Left renal cortex interstitium (tissue), 4 donors: Measurements from ENCODE around the gene CCDC85B. TPM values are rescaled to one million over a fixed set of nuclear protein-coding genes. Genes with fewer than 3 reads are reported as not detected.
"Not testable (repeated sequence)": the region's sequence is repeated elsewhere in the genome, so short reads cannot be mapped to it uniquely, and the experiment has no call there.

Source experiments
- DNase-seq, 4 donors: peaks; one replicate each; pipeline ENCODE4 v3.0.0-alpha.2; 2013; ENCODE audit warnings: low read depth in 4 of 4, low spot score in 2 of 4, missing footprints in 1 of 4
- polyA plus RNA-seq, 4 donors: library from polyadenylated mRNA; unstranded; fragments of 120-200 nt; gene quantifications; one replicate each; pipeline ENCODE4 v1.2.1, GENCODE V29; 2013; ENCODE audit not compliant: insufficient read length in 4 of 4

Gene CCDC85B
- polyA plus RNA-seq, result 10 to 100 TPM in 2 of 4 donors, 1 to 10 TPM in 2; 7.6 to 19.9 (median 11.7) TPM

DNA sequence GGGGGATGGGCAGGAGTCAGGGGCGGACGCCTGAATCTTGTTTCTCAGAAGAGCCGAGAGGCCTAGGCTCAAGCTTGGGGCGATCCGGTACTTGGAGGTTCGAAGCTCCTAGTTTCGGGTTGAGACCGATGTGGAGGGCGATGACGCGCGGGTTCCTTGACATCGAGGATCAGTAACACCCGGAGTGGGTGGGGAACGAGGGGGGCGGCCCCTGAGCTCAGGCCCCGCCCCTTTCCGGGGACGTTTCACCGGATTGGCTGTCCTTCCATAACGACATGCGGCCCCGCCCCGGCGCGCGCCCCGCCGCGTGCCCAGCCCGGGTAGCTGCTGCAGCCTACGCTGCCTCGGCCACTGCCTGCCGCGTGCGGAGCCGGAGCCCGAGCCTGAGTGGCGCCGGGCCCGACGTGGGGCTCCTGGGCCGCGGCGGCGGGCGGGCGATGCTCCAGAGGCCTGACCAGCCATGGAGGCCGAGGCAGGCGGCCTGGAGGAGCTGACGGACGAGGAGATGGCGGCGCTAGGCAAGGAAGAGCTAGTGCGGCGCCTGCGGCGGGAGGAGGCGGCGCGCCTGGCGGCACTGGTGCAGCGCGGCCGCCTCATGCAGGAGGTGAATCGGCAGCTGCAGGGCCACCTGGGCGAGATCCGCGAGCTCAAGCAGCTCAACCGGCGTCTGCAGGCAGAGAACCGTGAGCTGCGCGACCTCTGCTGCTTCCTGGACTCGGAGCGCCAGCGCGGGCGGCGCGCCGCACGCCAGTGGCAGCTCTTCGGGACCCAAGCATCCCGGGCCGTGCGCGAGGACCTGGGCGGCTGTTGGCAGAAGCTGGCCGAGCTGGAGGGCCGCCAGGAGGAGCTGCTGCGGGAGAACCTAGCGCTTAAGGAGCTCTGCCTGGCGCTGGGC is at the start of gene CCDC85B:
CCDC85B (plus strand) TSS at position 350 of the 895 bp plus-strand sequence; CDS start at position 461, 111 bp downstream.
- DNase-seq, result peak; percentile 79 to 93 (median 91)

DNA sequence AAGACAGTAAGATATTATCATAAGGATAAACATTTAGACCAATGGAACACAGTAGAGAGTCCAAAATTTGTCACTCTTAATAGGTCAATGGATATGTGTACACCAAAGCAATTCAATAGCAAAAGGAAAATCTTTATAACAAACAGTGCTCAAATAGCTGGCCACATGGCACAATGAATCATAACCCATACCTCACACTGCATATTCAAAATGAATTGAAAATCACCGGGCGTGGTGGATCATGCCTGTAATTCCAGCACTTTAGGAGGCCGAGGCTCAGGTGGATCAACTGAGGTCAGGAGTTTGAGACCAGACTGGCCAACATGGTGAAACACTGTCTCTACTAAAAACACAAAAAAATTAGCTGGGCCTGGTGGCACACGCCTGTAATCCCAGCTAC is 48.3 kb upstream of the CCDC85B start:
- no peak for DNase-seq

DNA sequence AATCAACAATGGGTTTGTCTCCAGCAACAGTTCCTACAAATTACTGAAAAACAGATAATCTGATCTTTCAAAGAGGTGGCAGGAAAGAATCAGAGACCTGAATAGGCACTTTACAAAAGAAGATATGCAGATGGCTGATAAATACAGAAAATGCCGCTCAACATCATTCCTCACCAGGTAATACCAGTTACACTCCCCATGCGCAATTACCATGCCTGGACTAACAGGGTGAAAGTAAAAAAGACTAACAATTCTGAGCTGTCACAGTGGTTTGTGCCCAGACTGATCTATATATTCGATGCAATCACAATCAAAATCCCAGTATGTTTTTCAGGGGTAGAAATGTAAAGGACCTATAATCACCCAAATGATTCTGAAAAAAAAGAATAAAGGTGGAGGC is 46.7 kb upstream of the CCDC85B start:
- no peak for DNase-seq

DNA sequence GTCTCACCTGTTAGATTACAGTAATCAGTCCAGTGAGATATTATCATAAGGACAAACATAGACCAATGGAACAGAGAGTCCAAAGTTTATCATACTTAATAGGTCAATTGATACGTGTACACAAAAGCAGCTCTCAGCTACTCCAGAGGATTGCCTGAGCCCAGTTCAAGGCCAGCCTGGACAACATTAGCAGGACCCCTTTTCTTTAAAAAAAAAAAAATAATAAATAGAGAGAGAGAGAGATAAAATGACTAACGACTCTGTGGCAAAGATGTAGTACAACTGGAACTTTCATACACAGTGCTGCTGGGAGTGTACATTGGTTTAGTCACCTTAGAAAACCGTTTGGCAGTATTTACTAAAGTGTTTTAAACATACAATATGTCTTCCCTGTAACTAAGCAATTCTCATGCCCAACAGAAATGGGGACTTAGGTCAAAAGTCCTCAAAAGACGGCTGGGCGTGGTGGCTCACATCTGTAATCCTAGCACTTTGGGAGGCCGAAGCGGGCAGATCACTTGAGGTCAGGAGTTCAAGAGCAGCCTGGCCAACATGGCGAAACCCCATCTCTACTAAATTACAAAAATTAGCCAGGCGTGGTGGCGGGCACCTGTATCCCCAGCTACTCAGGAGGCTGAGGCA is 46.1 kb upstream of the CCDC85B start:
- no peak for DNase-seq

DNA sequence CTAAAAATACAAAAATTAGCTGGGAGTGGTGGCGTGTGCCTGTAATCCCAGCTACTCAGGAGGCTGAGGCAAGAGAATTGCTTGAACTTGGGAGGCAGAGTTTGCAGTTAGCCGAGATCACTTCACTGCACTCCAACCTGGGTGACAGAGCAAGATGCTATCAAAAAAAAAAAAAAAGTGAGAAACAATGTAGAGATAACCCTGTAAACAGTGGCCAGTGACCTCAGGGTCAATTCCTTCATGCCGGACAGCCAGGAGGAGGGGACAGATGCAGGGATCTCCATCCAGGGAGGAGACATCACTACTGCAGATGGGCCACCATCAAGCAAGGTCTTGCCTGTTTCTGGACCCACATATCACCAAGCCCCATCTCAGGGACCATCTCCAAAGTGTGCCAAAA is 42.7 kb upstream of the CCDC85B start:
- DNase-seq, result no peak

DNA sequence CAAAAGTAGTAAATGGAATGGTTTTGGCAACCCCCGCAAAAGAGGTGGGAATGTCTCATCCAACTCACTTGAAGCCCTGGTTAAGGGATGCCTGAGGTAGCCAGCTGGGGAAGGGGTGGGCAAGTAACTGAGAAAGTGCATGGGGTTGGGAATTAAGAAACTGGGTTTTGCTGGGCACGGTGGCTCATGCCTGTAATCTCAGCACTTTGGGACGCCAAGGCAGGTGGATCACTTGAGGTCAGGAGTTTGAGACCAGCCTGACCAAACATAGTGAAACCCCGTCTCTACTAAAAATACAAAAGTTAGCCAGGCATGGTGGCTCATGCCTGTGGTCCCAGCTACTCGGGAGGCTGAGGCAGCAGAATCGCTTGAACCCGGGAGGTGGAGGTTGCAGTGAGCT is 41.8 kb upstream of the CCDC85B start:
- DNase-seq, result not testable (repeated sequence)

DNA sequence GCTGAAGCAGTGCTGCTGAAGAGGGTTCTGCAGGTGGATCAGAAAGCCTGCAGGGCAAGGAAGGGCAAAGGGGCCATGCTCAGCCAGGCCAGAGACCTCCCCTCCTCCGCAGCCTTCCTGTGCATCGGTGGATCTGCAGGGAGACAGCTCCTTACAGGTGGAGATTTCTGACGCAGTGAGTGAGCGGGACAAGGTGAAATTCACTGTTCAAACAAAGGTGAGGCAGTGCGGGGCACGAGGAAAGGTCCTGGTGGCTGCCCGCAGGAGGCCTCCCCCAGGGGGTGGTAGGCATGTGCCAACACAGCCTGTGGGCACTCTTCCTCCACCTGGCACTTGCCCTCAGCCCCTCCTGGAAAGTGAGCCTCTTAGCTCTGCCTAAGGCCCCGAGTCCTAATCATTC is 41.1 kb upstream of the CCDC85B start:
- DNase-seq, result no peak

DNA sequence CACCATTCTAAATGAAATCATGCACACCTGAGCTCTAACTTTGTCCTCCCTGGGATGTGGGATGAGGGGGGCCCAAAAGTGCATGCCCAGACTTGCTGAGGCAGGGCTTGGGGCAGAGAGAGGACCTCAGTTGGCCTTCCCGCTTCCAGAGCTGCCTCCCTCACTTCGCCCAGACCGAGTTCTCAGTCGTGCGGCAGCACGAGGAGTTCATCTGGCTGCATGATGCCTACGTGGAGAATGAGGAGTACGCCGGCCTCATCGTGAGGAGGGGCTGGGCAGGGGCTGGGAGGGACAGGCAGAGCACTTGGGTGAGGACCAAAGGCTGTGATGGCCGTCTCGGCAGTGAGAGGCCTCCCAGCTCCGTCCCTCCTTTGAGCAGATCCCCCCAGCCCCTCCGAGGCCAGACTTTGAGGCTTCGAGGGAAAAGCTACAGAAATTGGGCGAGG is 40.7 kb upstream of the CCDC85B start:
- no peak for DNase-seq

DNA sequence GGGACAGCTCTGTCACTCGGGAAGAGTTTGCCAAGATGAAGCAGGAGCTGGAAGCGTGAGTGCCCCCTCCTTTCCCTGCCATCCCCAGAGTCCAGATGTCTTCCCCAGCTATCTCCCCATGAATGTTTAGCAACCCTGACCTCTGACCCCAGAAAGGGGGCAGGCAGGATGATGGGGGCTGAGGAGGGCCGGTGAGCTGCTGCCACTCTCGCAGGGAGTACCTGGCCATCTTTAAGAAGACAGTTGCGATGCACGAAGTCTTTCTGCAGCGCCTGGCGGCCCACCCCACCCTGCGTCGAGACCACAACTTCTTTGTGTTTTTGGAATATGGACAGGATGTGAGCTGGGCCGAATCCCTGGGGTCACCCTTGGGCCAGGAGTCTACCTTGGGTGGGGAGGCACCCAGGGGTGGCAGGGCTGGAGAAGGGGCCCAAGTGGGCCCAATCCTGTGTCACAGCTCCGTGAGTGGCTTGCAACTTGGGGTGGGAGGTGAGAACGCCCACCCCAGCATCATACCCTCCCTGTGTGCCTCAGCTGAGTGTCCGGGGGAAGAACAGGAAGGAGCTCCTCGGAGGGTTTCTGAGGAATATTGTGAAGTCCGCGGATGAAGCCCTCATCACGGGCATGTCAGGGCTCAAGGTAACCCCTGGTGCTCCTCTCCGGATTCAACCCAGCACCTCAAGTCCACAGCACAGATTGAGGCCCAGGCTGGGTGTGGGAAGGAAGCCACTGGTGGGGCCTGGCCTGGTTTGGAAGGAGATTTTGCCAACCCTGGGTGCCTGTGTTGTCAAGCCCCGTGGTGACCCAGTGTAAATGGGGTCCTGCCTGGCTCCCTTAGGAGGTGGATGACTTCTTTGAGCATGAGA is 40.0 kb upstream of the CCDC85B start:
- no peak for DNase-seq

DNA sequence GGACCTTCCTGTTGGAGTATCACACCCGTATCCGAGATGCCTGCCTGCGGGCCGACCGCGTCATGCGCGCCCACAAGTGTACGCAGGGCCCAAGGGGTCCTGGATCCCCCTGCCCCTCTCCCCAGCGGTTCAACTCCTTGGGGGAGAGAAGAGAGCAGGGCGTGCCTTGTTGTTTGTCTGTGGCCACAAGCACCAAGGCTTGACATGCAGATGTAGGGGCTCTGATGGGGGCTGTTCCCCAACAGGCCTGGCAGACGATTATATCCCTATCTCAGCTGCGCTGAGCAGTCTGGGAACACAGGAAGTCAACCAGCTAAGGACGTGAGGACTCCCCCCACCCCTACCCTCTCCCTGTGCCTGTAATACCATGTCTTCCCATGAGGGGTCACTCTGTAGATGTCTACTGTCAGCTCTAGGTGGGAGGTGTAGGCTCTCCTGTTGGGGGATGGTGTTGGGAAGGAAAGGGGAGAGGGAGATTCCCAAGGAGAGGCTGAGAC is 39.3 kb upstream of the CCDC85B start:
- DNase-seq, result no peak

DNA sequence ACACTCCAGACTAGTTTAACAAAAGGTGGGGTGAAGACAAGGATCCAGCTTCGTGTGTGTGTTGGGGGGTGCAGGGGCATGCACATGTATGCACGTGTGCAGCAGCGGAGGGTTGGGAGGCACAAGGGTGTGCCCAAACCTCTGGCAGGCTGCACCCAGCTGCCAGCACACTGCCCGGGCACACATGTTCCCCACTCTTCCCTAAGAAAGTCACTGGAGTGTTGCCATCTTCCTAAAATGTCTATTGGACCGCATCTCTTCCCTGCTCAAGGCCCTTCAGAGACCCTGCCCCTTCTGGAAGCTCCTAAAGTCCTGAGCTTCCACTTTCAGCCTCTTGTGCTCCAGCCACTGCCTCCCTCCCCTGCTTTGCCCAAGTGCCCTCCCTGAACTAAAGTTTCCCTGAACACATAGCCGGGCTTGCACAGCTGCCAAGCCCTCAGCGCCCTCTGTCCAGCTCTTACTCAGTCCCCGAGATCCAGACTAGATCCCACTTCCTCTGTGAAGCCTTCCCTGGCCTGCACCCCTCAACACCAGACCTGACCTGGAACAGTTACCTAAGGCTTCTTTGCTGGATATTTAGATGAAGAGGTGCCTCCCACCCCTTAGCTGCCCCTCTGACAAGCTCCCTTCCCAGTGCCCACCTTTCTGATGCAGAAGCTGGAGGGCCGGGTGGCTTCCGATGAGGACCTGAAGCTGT is 38.5 kb upstream of the CCDC85B start:
- DNase-seq, result no peak

DNA sequence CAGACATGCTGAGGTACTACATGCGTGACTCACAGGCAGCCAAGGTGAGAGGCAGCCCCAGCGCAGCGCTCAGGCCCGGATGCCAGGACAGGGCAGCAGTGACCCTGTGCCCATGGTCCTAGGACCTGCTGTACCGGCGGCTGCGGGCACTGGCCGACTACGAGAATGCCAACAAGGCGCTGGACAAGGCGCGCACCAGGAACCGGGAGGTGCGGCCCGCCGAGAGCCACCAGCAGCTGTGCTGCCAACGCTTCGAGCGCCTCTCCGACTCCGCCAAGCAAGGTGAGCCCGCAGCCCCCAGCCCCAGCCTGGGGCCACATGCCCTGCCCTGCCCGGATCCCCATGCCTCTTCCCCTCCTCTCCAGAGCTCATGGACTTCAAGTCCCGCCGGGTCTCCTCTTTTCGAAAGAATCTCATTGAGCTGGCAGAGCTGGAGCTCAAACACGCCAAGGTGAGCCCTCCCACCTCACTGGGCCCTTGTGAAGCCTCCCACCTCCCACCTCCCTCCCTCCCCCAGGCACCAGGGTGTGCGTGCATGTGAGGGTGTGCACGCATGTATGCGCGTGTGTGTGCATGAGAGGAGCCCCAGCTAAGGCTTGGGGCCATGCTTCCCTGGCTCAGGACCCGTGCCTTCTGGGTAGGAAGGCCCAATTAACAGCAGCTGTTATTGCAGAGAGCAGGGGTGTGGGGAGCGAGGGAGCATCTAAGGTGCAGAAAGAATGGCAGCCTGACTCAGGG is 37.8 kb upstream of the CCDC85B start:
- no peak for DNase-seq

DNA sequence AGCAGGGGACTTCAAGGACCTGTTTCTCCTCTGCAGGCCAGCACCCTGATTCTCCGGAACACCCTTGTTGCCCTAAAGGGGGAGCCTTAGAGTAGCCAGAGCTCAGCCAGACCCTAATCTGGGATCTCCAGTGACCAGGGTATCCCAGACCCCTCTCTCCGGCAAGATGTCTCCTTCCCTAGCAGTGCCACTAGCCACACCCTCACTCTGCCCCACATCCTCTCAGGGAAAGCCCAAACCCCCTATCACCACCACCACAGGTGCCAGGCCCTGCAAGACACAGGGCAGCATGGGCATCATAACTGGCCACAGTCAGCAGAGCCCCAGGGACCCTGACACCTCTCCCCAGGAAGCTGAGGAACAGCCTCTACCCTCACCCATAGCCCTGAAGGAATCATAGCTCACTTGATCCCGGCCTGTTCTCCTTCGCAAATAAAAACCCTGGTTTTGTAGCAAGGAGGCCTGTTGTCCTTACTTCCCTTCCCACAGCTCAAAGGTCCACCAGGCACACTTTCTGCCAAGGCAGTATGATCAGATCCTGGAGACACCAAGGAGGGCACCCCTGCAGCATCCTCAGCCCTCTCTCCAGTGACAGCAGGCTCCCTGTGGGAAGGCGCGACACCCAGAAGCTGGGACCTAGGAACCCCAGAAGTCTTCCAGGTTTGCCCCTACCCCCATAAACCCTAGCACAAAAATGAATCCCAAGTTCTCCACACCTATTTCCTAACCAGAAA is 37.1 kb upstream of the CCDC85B start:
- no peak for DNase-seq

DNA sequence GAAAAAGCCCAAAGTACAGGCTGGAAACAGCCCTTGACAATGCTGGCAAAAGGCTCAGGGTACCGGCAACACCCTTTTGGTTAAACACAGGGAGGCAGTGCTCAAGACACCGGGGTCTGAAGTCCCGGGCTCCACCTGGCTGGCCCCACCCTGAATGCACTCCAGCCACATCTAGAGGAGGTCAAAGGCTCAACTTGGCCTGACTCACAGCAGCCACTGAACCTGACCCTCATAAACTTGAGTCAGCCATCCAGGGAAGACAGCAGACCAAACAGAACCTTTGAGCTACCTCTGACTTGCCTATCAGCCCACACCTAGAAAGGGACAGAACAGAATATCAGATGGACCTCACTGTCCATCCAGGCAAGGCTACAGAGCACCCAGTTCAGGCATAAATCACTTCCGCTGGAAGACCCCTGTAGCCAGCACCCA is 36.3 kb upstream of the CCDC85B start:
- DNase-seq, result no peak

DNA sequence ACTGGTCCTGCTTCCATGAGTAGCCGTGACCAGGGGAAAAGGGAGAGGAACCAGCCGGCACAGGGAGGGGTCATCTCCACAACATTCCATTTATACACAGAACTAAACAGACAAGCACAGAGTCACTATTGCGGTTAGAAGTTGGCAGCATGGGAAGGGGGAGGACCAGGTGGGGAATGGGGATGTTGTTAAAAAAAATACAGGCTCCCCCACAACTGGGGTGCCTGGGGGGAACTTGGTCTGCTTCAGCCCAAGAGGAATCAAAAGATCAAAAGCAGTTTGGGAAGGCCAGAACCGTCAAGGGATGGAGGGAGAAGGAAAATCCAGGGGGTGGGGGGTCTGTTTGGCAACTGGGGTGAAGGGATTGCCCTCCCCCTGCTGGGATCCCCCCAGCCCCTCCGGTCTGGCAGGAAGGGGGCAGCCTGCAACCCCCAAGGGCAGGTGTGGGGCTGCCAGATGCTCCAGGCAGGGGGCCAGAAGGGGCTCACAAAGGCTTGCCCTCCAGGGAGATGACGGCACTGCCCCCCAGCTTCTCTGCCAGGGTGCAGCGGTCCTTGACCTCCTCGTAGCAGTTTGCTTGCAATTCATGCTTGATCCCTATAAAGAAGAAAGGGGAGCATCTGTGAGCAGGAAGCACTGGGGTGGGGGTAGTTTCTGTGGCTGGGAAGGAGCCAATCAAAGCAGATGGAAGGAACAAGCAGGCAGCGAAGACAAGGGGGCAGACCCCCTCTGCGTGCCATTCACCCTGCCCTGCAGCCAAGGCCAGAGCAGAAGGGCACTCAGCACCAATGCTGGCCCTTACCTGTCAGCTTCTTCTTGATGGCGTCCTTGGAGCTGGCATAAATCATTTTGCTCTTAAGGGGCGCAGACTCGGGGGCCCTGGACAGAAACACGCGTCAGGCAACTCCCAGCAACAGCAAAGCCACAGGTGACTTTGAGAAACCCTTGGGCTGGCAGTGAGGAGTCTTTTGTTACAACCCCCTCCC is 35.3 kb upstream of the CCDC85B start:
- DNase-seq, result no peak

DNA sequence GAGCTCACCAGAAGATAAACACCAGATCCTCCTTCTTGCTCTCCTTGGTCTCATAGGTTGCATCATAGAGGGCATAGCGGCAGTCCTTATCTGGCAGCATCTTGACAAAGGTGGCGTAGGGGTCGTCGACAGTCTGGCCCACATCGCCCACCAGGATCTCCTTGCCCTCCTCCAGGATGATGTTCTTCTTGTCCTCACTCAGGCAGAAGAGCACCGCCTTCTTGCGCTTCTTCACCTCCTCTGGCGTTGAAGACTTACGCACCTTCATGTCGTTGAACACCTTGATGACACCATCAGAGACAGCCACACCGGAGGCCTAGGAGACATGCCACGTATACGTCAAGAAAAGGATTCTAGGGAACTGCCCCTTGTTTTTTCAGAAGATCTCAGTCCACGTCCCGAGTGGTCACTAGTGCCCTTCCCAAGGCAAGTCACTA is 34.5 kb upstream of the CCDC85B start:
- DNase-seq, result no peak
